EL (cell line): ENCODE measurements around the gene MRPL10.
A peak's percentile ranks its signal among the peaks of the same experiment; 100 is the strongest.
"Not testable (repeated sequence)": the region's sequence is repeated elsewhere in the genome, so short reads cannot be mapped to it uniquely, and the experiment has no call there.

Source experiments
- DNase-seq: peaks from one replicate; pipeline ENCODE4 v3.0.0-alpha.2; 2016

MRPL10 gene

GRCh38 chr17:47785538-47786123 lies 45.7 kb downstream of the MRPL10 start:
- peak; percentile 30 for DNase-seq

DNA sequence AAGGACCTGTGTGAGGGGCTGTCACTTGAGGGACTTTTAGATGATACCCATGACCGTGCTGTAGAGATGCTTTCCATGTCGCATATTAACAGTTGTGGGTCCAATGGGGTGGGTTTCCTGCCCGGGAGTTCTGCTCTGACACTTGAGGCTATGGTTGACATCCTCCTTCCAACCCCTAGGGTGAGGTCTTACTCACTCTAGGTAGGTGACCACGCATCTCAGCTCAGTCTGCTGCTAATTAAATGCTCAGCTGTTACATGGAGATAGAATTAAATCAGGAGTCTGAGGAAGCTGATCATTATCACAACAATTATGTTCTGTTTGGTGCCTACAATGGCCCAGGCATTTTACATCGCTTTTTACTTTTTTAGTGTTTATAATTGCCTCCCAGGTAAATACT lies 49.9 kb downstream of the MRPL10 start:
- no peak for DNase-seq

DNA sequence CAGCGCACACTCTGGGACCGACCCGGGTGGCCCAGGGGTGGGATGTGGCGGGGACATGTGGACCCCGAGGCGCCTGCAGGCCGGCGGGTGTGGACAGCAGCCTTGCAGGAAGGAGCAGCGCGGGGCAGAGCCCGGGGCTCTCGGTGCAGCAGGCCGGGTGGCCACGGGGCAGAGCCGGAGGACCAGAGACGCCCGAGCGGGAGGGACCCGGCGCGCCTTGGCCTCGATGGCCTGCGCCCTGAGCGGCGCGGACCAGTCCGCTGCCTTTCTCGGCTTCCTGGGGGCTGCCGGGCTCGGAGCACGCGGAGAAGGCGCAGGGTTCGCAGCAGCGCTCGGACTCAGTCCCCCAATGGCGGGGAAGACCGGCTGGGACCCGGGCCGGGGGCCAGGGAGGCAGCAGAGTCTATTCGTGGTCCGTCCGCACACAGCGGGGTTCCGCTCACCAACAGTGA lies 53.1 kb downstream of the MRPL10 start:
- DNase-seq, result no peak

- DNase-seq, result peak; percentile 48
Measured at GRCh38 chr17:47776330-47777197, 54.8 kb downstream of the MRPL10 start.

- DNase-seq, result no peak
Measured at GRCh38 chr17:47774987-47775580, 56.3 kb downstream of the MRPL10 start.

DNA sequence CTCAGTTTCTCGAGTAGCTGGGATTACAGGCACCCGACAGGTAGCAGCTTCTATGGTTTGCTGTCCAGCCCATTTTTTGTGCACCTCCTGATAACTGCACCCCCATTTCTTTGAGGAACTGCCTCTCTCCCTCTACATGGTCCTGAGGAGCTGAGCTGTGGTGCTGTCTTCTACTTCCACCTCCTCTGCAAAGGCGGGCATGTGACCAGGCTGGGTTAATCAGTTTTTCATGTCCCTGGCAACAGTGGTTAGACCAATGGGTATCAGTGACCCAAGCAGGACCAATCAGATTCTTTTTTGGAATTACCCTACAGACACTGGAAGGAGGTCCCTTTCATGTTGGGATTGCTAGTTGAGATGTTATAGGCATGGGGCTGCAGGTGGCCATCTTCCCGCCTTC lies 57.0 kb downstream of the MRPL10 start:
- DNase-seq, result no peak

GRCh38 chr17:47773649-47774048 lies 57.7 kb downstream of the MRPL10 start:
- not testable (repeated sequence) for DNase-seq
